ENCODE data around the gene CD99.

CD99 gene

DNA sequence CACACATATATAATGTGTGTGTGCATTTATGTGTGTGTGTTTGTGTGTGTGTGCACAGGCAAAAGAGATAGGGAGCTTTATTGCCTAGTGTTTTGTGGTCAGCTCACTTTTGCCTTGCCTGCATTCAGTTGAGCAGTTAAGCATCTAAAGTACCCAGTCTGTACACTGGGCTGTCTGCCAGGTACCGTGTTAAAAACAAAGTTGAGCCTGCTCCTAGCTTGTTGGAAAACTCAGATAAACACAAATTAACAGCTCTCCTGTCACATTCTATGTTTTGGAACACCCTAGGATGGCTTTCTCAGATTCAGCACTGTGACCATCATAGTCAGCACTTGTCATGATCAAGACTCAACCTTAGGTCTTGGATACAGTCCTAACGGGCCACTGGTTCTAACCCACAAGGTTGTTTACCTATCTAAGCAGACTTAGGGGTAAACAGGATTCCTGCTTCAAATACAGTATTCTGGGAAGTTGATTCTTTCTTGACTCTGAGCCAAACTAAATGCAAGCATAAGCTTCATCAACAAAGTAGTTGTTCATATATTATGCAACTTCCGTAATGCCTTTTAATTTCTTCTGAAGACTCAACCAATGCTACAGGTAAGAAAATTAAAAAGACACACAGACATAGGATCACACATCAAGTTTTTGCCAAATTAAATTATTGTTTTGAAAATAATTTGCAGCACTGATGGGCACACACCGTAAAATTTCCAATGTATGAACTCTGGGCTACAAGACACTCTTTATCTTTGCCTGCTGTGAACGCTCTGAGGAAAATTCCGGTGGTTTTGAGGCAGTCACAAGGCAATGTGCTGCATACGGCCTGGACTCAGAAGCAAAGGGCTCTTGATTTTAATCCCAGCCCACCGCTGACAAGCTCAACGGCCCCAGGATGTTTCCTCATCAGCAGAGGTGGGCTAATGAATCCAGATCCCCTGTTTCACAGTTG, 11.3 kb upstream of the CD99 start:
- no peak overlapping the region for H2AFZ ChIP-seq (ENCODE audit: low read length)
- H3K36me3 ChIP-seq (ENCODE audit: insufficient read depth, low read length): no peaks in the 10 kb centered on the region
- no peak overlapping the region for H3K4me2 ChIP-seq (ENCODE audit: low read depth, low read length, poor library complexity, severe bottlenecking)
- H3K4me3 ChIP-seq (ENCODE audit: low read length, poor library complexity, severe bottlenecking): no peak overlapping the region
- H3F3A ChIP-seq (ENCODE audit: low read depth): no peaks in the 10 kb centered on the region
- no peaks in the 10 kb centered on the region for H3K79me2 ChIP-seq (ENCODE audit: insufficient read depth, low read length)
- H3K27me3 ChIP-seq (ENCODE audit: insufficient read depth, low read length, poor library complexity, severe bottlenecking): no peaks in the 10 kb centered on the region
- H3K4me1 ChIP-seq (ENCODE audit: insufficient read depth, low read length, poor library complexity, severe bottlenecking): no peaks in the 10 kb centered on the region
- no peak for TF ChIP-seq EZH2phosphoT487 (IDR thresholded peaks at IDR 0.05; ENCODE audit: borderline replicate concordance)
- TF ChIP-seq, protein P1, sequence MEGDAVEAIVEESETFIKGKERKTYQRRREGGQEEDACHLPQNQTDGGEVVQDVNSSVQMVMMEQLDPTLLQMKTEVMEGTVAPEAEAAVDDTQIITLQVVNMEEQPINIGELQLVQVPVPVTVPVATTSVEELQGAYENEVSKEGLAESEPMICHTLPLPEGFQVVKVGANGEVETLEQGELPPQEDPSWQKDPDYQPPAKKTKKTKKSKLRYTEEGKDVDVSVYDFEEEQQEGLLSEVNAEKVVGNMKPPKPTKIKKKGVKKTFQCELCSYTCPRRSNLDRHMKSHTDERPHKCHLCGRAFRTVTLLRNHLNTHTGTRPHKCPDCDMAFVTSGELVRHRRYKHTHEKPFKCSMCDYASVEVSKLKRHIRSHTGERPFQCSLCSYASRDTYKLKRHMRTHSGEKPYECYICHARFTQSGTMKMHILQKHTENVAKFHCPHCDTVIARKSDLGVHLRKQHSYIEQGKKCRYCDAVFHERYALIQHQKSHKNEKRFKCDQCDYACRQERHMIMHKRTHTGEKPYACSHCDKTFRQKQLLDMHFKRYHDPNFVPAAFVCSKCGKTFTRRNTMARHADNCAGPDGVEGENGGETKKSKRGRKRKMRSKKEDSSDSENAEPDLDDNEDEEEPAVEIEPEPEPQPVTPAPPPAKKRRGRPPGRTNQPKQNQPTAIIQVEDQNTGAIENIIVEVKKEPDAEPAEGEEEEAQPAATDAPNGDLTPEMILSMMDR (conservative IDR thresholded peaks at IDR 0.05; ENCODE audit: low read length): no peak
- no peaks in the 10 kb centered on the region for H3K9me2 ChIP-seq (replicated peaks; ENCODE audit: low read depth, low read length)
- no peak overlapping the region for H3K9ac ChIP-seq (ENCODE audit: low read depth, low read length, poor library complexity, severe bottlenecking)
- H4K20me1 ChIP-seq (ENCODE audit: insufficient read depth, low read length, poor library complexity, severe bottlenecking): no peaks in the 10 kb centered on the region
- H3K9me3 ChIP-seq (ENCODE audit: insufficient read depth, low read depth, low read length): no peaks in the 10 kb centered on the region

DNA sequence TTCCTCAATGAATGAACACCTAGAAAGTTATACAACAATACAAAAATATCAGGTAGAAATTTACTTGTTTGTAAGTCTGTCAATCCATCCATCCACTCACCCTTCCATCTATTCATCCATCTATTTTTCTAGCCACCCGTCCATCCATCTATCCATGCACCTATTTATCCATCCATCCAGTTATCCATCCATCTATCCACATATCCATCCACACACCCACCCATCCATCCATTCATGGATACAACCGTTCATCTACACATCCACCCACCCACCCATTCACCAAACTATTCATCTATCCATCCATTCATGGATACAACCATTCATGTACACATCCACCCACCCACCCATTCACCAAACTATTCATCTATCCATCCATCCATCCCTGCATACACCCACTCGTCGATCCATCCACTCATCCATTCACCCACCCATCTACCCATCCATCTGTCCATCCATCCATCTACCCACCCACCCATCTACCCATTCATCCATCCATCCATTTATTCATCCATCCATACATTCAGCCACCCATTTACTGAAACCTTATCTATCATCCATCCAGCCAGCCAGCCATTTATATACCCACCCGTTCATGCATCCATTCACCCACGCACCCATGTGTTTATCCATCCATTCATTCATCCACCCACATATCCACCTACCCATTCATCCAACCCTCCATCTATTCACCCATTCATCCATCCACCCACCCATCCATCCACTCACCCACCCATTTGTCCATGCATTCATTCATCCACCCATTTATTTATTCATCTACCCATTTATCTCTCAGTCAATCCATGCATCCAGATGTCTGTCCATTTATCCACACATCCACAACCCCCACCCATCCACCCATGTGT, 10.4 kb upstream of the CD99 start:
- no peak overlapping the region for H3K4me2 ChIP-seq (ENCODE audit: low read depth, low read length, poor library complexity, severe bottlenecking)
- H3K9me3 ChIP-seq (ENCODE audit: insufficient read depth, low read depth, low read length): no peaks in the 10 kb centered on the region

DNA sequence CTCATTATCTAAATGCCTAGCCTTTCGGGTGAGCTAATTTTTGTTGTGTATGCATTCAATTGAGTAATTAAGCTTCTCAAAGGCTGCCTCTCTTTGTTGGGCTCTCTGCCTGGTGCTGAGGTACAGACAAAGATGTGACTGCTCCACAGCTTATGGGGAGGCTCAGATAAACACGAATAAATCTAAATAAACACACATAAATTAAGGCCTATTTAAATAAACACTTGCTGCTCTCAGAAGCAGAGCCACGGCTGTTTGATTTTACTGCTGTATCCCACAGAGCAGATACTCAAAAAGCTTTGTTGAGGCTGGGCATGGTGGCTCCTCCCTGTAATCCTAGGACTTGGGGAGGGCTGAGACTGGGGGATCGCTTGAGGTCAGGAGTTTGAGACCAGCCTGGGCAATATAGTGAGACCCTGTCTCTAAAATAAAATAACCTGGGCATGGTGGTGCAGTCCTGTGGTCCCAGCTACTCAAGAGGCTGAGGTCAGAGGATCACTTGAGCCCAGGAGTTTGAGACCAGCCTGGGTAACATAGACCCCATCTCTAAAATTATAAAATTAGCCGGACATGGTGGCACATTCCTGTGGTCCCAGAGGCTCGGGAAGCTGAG, 8.4 kb upstream of the CD99 start:
- no peaks in the 10 kb centered on the region for H3K36me3 ChIP-seq (ENCODE audit: insufficient read depth, low read length)
- H3K4me1 ChIP-seq (ENCODE audit: insufficient read depth, low read length, poor library complexity, severe bottlenecking): no peaks in the 10 kb centered on the region
- no peak overlapping the region for H3K4me2 ChIP-seq (ENCODE audit: low read depth, low read length, poor library complexity, severe bottlenecking)
- H3K9ac ChIP-seq (ENCODE audit: low read depth, low read length, poor library complexity, severe bottlenecking): no peak overlapping the region
- H3K79me2 ChIP-seq (ENCODE audit: insufficient read depth, low read length): no peaks in the 10 kb centered on the region
- H3K4me3 ChIP-seq (ENCODE audit: low read length, poor library complexity, severe bottlenecking): no peak overlapping the region
- H3K9me2 ChIP-seq (replicated peaks; ENCODE audit: low read depth, low read length): no peaks in the 10 kb centered on the region
- no peak overlapping the region for H2AFZ ChIP-seq (ENCODE audit: low read length)
- H3K27me3 ChIP-seq (ENCODE audit: insufficient read depth, low read length, poor library complexity, severe bottlenecking): no peaks in the 10 kb centered on the region
- TF ChIP-seq, protein P1 (conservative IDR thresholded peaks at IDR 0.05; ENCODE audit: low read length): no peak
- TF ChIP-seq EZH2phosphoT487 (IDR thresholded peaks at IDR 0.05; ENCODE audit: borderline replicate concordance): no peak
- H4K20me1 ChIP-seq (ENCODE audit: insufficient read depth, low read length, poor library complexity, severe bottlenecking): no peaks in the 10 kb centered on the region
- H3K9me3 ChIP-seq (ENCODE audit: insufficient read depth, low read depth, low read length): no peaks in the 10 kb centered on the region
- no peaks in the 10 kb centered on the region for H3F3A ChIP-seq (ENCODE audit: low read depth)

More for the DNA sequence above, 10.4 kb upstream of the CD99 start:
- Histone ChIP-seq H3K4me3 (ENCODE audit: low read length, poor library complexity, severe bottlenecking) (no peak overlapping the region), H3K79me2 (ENCODE audit: insufficient read depth, low read length) (no peaks in the 10 kb centered on the region), H3K9ac (ENCODE audit: low read depth, low read length, poor library complexity, severe bottlenecking) (no peak overlapping the region), H3K36me3 (ENCODE audit: insufficient read depth, low read length) (no peaks in the 10 kb centered on the region), H3K9me2 (replicated peaks; ENCODE audit: low read depth, low read length) (no peaks in the 10 kb centered on the region), H3K4me1 (ENCODE audit: insufficient read depth, low read length, poor library complexity, severe bottlenecking) (no peaks in the 10 kb centered on the region), H4K20me1 (ENCODE audit: insufficient read depth, low read length, poor library complexity, severe bottlenecking) (no peaks in the 10 kb centered on the region), H2AFZ (ENCODE audit: low read length) (no peak overlapping the region), H3K27me3 (ENCODE audit: insufficient read depth, low read length, poor library complexity, severe bottlenecking) (no peaks in the 10 kb centered on the region), H3F3A (ENCODE audit: low read depth) (no peaks in the 10 kb centered on the region)
- TF ChIP-seq EZH2phosphoT487 (IDR thresholded peaks at IDR 0.05; ENCODE audit: borderline replicate concordance): no peak
- TF ChIP-seq, protein P1 (conservative IDR thresholded peaks at IDR 0.05; ENCODE audit: low read length): no peak
